ENCODE data around the gene PRKG1.

The PRKG1 gene

DNA sequence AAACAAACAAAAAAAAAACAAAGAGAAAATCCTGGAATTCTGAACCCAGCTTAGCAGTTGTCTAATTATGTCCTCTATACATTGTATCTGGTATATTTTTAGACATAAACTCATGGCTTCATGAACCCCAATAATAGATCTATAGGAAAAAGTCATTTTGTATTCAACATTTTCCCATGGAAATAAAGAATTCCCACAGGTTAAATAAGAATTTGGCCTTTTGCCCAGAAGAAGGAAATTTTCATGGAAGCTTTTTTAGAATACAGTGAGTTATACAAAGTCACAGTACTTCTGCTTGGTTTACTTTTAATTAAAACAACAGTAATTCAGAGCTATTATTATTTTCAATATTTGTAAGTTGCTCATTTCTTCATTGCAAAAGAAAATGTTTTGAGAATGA is 2.1 kb upstream of the PRKG1 start:
- H2BK5ac ChIP-seq (ENCODE audit: low read depth, low read length, poor library complexity): no peak overlapping the region
- no peak overlapping the region for H2AFZ ChIP-seq (ENCODE audit: insufficient read depth, low read length, poor library complexity)
- no peaks in the 10 kb centered on the region for H3K36me3 ChIP-seq (ENCODE audit: control insufficient read depth in 1 of 2, insufficient read depth in 2 of 2, low read length in 2 of 2)
- H2BK12ac ChIP-seq (ENCODE audit: low read length): no peak overlapping the region
- no peaks in the 10 kb centered on the region for H3K9me3 ChIP-seq (ENCODE audit: insufficient read depth, low read depth, low read length)
- H2BK120ac ChIP-seq (ENCODE audit: insufficient read depth, low read length, poor library complexity): no peak overlapping the region
- no peak overlapping the region for H3K4ac ChIP-seq (ENCODE audit: low read depth, low read length)
- no peak overlapping the region for H3K23ac ChIP-seq (ENCODE audit: low read length)
- no peaks in the 10 kb centered on the region for H3K79me2 ChIP-seq (ENCODE audit: control insufficient read depth, insufficient read depth, low read length, poor library complexity)
- no peak overlapping the region for H3K14ac ChIP-seq (ENCODE audit: low read length)
- no peak overlapping the region for H2AK5ac ChIP-seq (ENCODE audit: low read length)
- no peak overlapping the region for H3K9ac ChIP-seq (ENCODE audit: low read length)
- H3K27ac ChIP-seq (ENCODE audit: low read depth, low read length): no peak overlapping the region
- H3K4me2 ChIP-seq (ENCODE audit: low read length): no peak overlapping the region
- H4K91ac ChIP-seq (ENCODE audit: low read depth, low read length): no peak overlapping the region
- H3K27me3 ChIP-seq (ENCODE audit: insufficient read depth, low read length): no peaks in the 10 kb centered on the region
- peaks cover 3 to 7% of the 10 kb centered on the region in 2 experiments for H3K4me1 ChIP-seq (ENCODE audit: control insufficient read depth in 1 of 2, insufficient read depth in 2 of 2, low read length in 2 of 2)
- H4K8ac ChIP-seq (ENCODE audit: low read depth, low read length): no peak overlapping the region
- H3K18ac ChIP-seq (ENCODE audit: low read length): no peak overlapping the region
- H3K79me1 ChIP-seq (ENCODE audit: low read length): no peaks in the 10 kb centered on the region
- no peak overlapping the region for H4K12ac ChIP-seq (ENCODE audit: low read depth, low read length)
- DNase-seq: no peak
- H3K4me3 ChIP-seq (ENCODE audit: low read depth, low read length): no peak overlapping the region

- H3K79me1 ChIP-seq (ENCODE audit: low read length): no peaks in the 10 kb centered on the region
- H3K36me3 ChIP-seq (ENCODE audit: control insufficient read depth in 1 of 2, insufficient read depth in 2 of 2, low read length in 2 of 2): no peaks in the 10 kb centered on the region
- no peaks in the 10 kb centered on the region for H3K27me3 ChIP-seq (ENCODE audit: insufficient read depth, low read length)
- H4K12ac ChIP-seq (ENCODE audit: low read depth, low read length): no peak overlapping the region
- peaks cover 3 to 7% of the 10 kb centered on the region in 2 experiments for H3K4me1 ChIP-seq (ENCODE audit: control insufficient read depth in 1 of 2, insufficient read depth in 2 of 2, low read length in 2 of 2)
- no peak overlapping the region for H3K18ac ChIP-seq (ENCODE audit: low read length)
- H3K4me3 ChIP-seq (ENCODE audit: low read depth, low read length): no peak overlapping the region
- no peak overlapping the region for H2BK12ac ChIP-seq (ENCODE audit: low read length)
- H2BK120ac ChIP-seq (ENCODE audit: insufficient read depth, low read length, poor library complexity): no peak overlapping the region
- no peak overlapping the region for H4K91ac ChIP-seq (ENCODE audit: low read depth, low read length)
- H2BK5ac ChIP-seq (ENCODE audit: low read depth, low read length, poor library complexity): no peak overlapping the region
- no peak overlapping the region for H3K9ac ChIP-seq (ENCODE audit: low read length)
- H2AFZ ChIP-seq (ENCODE audit: insufficient read depth, low read length, poor library complexity): no peak overlapping the region
- no peak overlapping the region for H3K14ac ChIP-seq (ENCODE audit: low read length)
- no peak overlapping the region for H4K8ac ChIP-seq (ENCODE audit: low read depth, low read length)
- WGBS (ENCODE audit: extremely low coverage, insufficient coverage, insufficient read length): no CpG with 5 or more reads among the region's 5 CpGs
- no peak for DNase-seq
- H3K23ac ChIP-seq (ENCODE audit: low read length): no peak overlapping the region
- no peaks in the 10 kb centered on the region for H3K9me3 ChIP-seq (ENCODE audit: insufficient read depth, low read depth, low read length)
- no peak overlapping the region for H2AK5ac ChIP-seq (ENCODE audit: low read length)
- H3K4ac ChIP-seq (ENCODE audit: low read depth, low read length): no peak overlapping the region
- H3K79me2 ChIP-seq (ENCODE audit: control insufficient read depth, insufficient read depth, low read length, poor library complexity): no peaks in the 10 kb centered on the region
- no peak overlapping the region for H3K27ac ChIP-seq (ENCODE audit: low read depth, low read length)
- H3K4me2 ChIP-seq (ENCODE audit: low read length): no peak overlapping the region
These were observed 1.3 kb upstream of the PRKG1 start for GRCh38 chr10:51072921-51073434.

DNA sequence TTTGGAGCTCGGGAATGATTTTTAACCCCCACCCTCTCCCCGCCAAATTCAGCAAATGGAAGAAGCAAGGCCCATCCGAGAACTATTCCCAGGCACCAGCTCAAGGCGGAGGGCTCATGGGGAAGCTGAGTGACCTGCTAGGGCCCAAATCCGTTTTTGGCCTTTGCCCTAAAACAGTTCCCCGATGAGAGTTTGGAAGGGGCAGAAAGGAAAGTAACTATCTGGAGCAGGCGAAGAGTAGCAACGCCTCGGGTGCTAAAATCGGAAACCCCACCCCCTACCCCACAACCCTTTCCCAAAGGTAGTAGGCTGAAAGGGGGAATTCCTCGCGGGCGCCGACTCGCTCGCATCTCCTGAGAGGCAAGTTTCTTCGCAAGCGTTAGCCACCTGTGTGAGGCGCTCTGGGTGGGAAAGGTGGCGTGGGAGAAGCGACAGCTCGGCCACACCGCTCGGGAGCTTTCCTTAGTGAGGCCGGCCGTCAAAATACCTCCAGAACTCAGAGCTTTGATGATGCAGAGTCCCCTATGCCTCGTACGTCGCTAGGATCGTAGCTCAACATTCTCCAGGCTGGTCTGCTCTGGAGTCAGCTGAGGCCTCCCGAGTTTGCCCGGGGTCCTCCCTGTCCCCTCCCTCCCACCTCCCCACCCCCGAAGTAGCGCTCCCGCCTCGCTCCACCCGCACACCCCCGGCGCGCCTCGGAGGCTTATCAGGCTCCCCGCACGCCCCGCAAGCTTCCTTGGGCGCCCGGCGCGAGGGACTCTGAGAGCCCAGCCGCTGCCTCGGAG is 642 bp upstream of the PRKG1 start:
- H4K12ac ChIP-seq (ENCODE audit: low read depth, low read length): no peak overlapping the region
- H3K36me3 ChIP-seq (ENCODE audit: control insufficient read depth in 1 of 2, insufficient read depth in 2 of 2, low read length in 2 of 2): no peaks in the 10 kb centered on the region
- peak overlapping the region; percentile 91 for H3K4me2 ChIP-seq (ENCODE audit: low read length)
- no peak overlapping the region for H2BK12ac ChIP-seq (ENCODE audit: low read length)
- H3K79me2 ChIP-seq (ENCODE audit: control insufficient read depth, insufficient read depth, low read length, poor library complexity): no peaks in the 10 kb centered on the region
- no peak overlapping the region for H3K23ac ChIP-seq (ENCODE audit: low read length)
- no peak overlapping the region for H3K14ac ChIP-seq (ENCODE audit: low read length)
- no peak overlapping the region for H2BK120ac ChIP-seq (ENCODE audit: insufficient read depth, low read length, poor library complexity)
- H3K4me3 ChIP-seq (ENCODE audit: low read depth, low read length): peak overlapping the region; percentile 73
- WGBS (ENCODE audit: extremely low coverage, insufficient coverage, insufficient read length): no CpG with 5 or more reads among the region's 50 CpGs
- no peak overlapping the region for H3K18ac ChIP-seq (ENCODE audit: low read length)
- H3K4ac ChIP-seq (ENCODE audit: low read depth, low read length): no peak overlapping the region
- DNase-seq: peak; percentile 13 to 55
- H3K79me1 ChIP-seq (ENCODE audit: low read length): no peaks in the 10 kb centered on the region
- H2AK5ac ChIP-seq (ENCODE audit: low read length): no peak overlapping the region
- no peak overlapping the region for H4K8ac ChIP-seq (ENCODE audit: low read depth, low read length)
- H3K9me3 ChIP-seq (ENCODE audit: insufficient read depth, low read depth, low read length): no peaks in the 10 kb centered on the region
- no peak overlapping the region for H3K27ac ChIP-seq (ENCODE audit: low read depth, low read length)
- H2BK5ac ChIP-seq (ENCODE audit: low read depth, low read length, poor library complexity): no peak overlapping the region
- H4K91ac ChIP-seq (ENCODE audit: low read depth, low read length): no peak overlapping the region
- H2AFZ ChIP-seq (ENCODE audit: insufficient read depth, low read length, poor library complexity): peak overlapping the region; percentile 26
- H3K4me1 ChIP-seq (ENCODE audit: control insufficient read depth in 1 of 2, insufficient read depth in 2 of 2, low read length in 2 of 2): peaks cover 3 to 7% of the 10 kb centered on the region in 2 experiments
- H3K9ac ChIP-seq (ENCODE audit: low read length): no peak overlapping the region
- no peaks in the 10 kb centered on the region for H3K27me3 ChIP-seq (ENCODE audit: insufficient read depth, low read length)

GRCh38 chr10:51075043-51075872 is 971 bp downstream of the PRKG1 start:
- no CpG with 5 or more reads among the region's 18 CpGs for WGBS (ENCODE audit: extremely low coverage, insufficient coverage, insufficient read length)
- Histone ChIP-seq H2AFZ (ENCODE audit: insufficient read depth, low read length, poor library complexity) (peak overlapping the region; percentile 86), H3K23ac (ENCODE audit: low read length) (no peak overlapping the region), H3K27me3 (ENCODE audit: insufficient read depth, low read length) (no peaks in the 10 kb centered on the region), H3K9me3 (ENCODE audit: insufficient read depth, low read depth, low read length) (no peaks in the 10 kb centered on the region), H3K18ac (ENCODE audit: low read length) (no peak overlapping the region), H3K27ac (ENCODE audit: low read depth, low read length) (no peak overlapping the region), H3K4me2 (ENCODE audit: low read length) (peak overlapping the region; percentile 91), H2BK5ac (ENCODE audit: low read depth, low read length, poor library complexity) (no peak overlapping the region), H3K79me1 (ENCODE audit: low read length) (no peaks in the 10 kb centered on the region), H4K12ac (ENCODE audit: low read depth, low read length) (no peak overlapping the region), H3K14ac (ENCODE audit: low read length) (no peak overlapping the region), H4K8ac (ENCODE audit: low read depth, low read length) (no peak overlapping the region), H3K4me1 (ENCODE audit: control insufficient read depth in 1 of 2, insufficient read depth in 2 of 2, low read length in 2 of 2) (peaks cover 3 to 7% of the 10 kb centered on the region in 2 experiments), H3K4ac (ENCODE audit: low read depth, low read length) (no peak overlapping the region), H2AK5ac (ENCODE audit: low read length) (no peak overlapping the region), H2BK12ac (ENCODE audit: low read length) (no peak overlapping the region), H3K36me3 (ENCODE audit: control insufficient read depth in 1 of 2, insufficient read depth in 2 of 2, low read length in 2 of 2) (no peaks in the 10 kb centered on the region), H4K91ac (ENCODE audit: low read depth, low read length) (no peak overlapping the region), H3K9ac (ENCODE audit: low read length) (no peak overlapping the region), H3K79me2 (ENCODE audit: control insufficient read depth, insufficient read depth, low read length, poor library complexity) (no peaks in the 10 kb centered on the region), H2BK120ac (ENCODE audit: insufficient read depth, low read length, poor library complexity) (no peak overlapping the region), H3K4me3 (ENCODE audit: low read depth, low read length) (peak overlapping the region; percentile 73)
- DNase-seq: no peak

All from trophoblast cell (in vitro differentiated cells and primary cell).